Measurements from ENCODE around the gene CPNE4.
"Not testable (repeated sequence)": the region's sequence is repeated elsewhere in the genome, so short reads cannot be mapped to it uniquely, and the experiment has no call there.

CPNE4 gene

DNA sequence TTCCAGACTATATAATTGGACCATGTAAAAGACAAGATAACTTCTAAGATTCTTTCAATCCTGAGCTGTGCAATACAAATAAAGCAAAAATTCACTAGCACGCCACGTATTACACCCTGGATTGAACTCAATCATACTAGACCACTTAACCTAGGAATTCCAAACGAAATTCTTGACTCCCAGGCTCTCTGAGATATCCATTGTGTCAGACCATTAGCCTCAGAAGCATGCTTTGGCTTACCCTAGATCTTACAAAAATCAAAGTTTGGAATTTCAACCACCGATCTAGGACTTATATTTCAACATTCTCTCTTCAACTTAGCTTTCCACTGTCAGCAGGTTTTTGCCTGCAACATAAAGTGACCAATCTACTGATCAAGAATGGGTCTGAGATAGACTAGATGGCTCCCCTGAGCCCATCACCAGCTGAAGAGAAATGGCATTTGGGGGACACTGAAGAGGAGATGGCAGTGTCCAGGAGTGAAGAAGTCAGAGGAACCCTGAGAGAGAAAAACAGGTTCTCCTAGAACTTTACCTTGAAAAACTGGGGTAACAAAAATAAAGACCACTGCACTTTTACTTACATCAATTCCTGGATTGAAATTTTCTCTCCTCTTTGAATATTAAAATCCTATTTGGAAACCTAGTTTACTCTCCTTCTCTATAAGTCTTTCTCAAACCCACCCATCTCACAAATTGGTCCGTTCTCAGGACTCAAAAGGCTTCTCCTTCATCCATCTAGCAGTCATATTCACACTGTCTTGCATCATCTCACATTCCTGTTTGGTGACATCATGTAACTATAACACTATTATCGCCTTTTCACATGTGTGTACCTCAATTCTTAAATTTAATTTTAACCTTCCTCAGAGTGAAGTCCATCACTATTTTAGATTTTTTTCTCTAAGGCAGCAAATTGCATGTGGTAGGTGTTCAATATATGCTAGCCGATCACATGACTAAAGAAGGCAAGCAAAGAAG lies 18.5 kb downstream of the CPNE4 start:
- DNase-seq (ENCODE audit: low read depth): peak; percentile 27

DNA sequence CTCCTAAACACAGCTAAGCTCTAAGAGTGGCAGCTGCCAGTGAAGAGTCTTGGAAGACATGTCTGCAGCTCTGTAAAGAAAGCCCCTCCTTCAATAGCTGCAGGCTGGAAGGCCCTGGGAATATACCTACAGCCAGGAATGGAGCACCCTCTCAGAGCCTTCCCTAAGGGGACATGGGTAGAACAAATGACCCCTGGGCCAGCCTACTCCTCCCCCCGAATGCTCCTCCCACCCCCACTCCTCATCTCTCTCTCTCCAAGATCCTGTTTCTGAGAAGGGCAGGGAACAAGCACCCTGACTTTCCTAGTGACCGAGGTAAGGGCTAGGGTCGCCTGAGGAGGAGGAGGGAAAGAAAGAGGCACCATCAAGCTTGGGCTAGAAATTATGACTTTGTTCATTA lies 20.7 kb downstream of the CPNE4 start:
- DNase-seq (ENCODE audit: low read depth): no peak

GRCh38 chr3:132009241-132009640 lies 25.6 kb downstream of the CPNE4 start:
- no peak for DNase-seq (ENCODE audit: low read depth)

- DNase-seq (ENCODE audit: low read depth): no peak
These were observed 26.0 kb downstream of the CPNE4 start for GRCh38 chr3:132008837-132009236.

- DNase-seq (ENCODE audit: low read depth): no peak
These were observed 27.2 kb downstream of the CPNE4 start for GRCh38 chr3:132007617-132008016.

DNA sequence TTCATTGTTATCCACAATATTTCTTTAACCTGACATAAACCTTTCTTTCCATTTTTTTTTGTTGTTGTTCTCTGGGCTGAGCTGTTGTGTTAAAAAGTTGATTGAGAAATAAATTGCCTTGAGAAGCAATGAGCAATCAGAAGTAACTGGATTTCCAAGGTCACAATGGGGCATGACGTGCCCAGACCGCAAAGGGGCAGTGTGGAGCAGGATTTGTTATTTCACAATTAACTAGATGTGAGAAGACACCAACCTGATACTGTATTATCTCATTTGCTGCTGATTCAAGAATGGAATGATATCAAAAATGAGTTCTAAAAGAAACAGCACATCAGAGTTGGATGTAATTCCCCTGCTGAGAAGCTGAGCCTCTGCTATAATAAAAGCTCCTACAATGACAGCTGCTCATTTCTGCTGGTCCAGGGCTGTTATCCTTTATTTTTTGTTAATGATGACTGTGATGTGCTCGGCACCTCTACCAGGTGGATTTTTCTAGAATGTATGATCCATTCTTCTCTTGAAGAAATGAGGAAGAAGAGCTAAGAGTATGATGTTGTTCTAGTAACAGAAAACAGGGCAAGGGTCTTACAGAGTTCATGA lies 28.1 kb downstream of the CPNE4 start:
- DNase-seq (ENCODE audit: low read depth): peak; percentile 36

DNA sequence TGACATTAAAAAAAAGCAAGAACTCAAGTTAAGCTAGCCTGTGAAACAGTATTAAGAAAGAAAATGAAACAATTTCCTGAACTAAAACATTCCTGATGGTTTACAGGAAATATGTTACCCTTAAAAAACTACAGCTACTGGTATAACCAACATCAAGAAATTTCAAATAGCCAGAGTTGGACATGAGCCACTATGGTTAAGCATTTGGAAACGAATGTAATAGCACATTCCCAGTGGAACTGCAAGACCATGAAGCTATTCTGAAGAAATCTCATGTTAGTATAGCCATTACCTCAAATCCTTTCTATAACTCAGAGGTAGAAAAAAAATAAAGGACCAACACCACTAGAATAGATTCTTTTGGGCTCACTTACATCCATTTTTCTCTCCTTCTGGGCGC lies 30.2 kb downstream of the CPNE4 start:
- DNase-seq (ENCODE audit: low read depth): peak; percentile 43

DNA sequence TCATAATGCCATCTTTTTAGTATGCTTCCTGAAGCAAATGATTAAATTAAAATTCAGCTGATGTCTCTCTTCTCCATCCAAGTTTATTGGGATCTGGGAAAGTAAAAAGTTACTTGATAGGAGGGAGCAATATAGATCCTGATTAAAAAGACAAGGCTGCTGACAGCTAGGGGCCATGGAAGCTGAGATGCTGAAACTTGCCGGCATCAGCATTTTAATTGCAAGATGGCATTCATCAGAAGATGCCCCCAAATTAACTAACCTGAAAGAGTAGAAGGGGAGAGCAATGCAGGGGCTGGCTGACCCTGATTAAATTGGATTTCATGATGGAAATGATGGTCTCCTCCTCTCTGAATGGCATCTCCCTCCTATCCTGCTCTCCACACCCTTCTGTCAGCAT lies 31.1 kb downstream of the CPNE4 start:
- DNase-seq (ENCODE audit: low read depth): no peak

- no peak for DNase-seq (ENCODE audit: low read depth)
These were observed 32.8 kb downstream of the CPNE4 start for GRCh38 chr3:132001999-132002398.

- DNase-seq (ENCODE audit: low read depth): no peak
These were observed 33.8 kb downstream of the CPNE4 start for GRCh38 chr3:132001036-132001435.

GRCh38 chr3:131998027-131998426 lies 36.8 kb downstream of the CPNE4 start:
- no peak for DNase-seq (ENCODE audit: low read depth)

- DNase-seq (ENCODE audit: low read depth): peak; percentile 4
These were observed 38.9 kb downstream of the CPNE4 start for GRCh38 chr3:131995891-131996290.

- DNase-seq (ENCODE audit: low read depth): no peak
These were observed 45.5 kb downstream of the CPNE4 start for GRCh38 chr3:131989318-131989717.

DNA sequence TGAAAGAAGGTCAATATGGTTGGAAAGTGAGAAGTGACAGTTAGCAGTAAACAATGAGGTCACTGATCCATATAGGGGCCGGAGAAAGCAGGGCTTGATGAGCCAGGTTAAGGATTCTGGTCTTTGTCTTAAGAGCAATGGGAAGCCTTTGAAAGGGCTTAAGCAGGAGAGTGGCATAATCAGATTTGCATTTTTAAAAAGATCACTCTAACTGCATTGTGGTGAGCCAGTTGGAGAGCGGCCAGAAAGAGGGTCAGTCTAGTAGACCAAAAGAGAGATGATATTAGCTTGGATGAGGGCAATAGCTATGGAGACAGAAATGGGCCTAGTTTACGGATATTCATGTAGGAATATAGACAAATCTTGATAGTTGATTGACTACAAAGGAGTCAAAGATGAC lies 46.6 kb downstream of the CPNE4 start:
- DNase-seq (ENCODE audit: low read depth): no peak

GRCh38 chr3:131983689-131984088 lies 51.1 kb downstream of the CPNE4 start:
- no peak for DNase-seq (ENCODE audit: low read depth)

DNA sequence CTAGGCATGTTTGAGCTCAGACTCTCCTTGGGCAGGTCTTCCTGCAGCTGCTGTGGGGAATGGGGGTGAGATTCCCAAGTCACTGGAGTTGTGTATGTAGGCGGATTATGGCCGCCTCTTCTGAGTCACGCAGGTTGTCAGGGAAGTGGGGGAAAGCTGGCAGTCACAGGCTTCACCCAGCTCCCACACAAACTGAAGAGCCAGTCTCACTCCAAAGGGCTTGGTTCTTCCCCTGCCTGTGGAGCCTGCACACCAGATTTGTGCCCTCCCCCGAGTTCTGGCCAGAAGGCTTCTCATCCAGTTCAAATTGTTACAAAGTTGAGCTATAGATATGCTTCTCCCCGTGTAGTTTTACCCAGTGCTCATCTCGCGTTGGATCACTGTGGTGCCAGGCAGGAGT lies 53.5 kb downstream of the CPNE4 start:
- DNase-seq (ENCODE audit: low read depth): no peak

DNA sequence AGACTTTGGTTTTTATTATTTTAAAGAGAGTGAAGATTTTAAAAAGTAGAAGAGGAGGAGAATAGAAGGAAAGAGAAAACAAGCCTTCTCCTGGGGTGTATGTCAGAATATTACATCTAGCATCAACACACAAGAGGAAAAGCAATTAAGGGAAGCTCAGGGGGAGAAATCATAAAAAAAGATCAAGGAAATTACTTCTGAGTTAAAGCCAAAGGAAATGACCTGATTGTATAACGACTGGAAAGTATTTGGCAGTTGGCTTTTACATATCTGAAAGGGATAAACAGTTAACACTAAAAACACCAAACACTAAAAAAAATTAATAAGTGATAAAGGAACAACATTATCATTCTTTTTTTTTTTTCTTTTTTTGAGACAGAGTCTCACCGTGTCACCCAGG lies 58.4 kb downstream of the CPNE4 start:
- no peak for DNase-seq (ENCODE audit: low read depth)

GRCh38 chr3:131975047-131975446 lies 59.8 kb downstream of the CPNE4 start:
- DNase-seq (ENCODE audit: low read depth): no peak

- peak; percentile 6 for DNase-seq (ENCODE audit: low read depth)
These were observed 61.1 kb downstream of the CPNE4 start for GRCh38 chr3:131973731-131974130.

DNA sequence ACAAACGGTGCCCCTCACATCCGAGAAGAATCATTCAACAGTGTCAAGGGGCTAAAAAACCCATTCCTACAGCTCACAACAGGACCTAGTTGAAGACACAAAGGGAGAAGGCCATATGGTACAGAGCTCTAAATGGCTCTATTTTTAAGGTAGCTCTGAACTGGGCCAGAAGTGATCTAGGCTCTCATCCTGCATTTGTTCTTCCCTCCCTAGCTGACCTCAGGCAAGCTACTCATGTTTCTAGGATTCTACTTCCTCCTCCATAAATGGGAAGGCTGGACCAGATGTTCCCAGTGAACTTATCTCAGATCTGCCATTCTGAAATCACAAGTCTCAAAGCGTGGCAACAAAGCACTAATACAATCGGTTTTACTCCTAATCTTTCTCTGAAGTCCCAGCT lies 62.3 kb downstream of the CPNE4 start:
- DNase-seq (ENCODE audit: low read depth): no peak

- no peak for DNase-seq (ENCODE audit: low read depth)
These were observed 62.7 kb downstream of the CPNE4 start for GRCh38 chr3:131972091-131972490.

DNA sequence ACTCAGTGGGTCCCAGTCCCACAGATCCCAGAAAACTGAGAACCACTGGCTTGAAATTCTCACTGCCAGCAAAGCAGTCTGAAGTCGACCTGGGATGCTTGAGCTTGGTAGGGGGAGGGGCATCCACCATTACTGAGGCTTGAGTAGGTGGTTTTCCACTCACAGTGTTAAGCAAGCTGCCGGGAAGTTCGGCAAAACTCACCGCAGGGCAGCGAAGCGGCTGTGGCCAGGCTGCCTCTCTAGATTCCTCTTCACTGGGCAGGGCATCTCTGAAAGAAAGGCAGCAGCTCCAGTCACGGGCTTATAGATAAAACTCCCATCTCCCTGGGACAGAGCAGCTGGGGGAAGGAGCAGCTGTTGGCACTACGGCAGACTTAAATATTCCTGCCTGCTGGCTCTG lies 71.4 kb downstream of the CPNE4 start:
- DNase-seq (ENCODE audit: low read depth): not testable (repeated sequence)

- DNase-seq (ENCODE audit: low read depth): no peak
These were observed 71.8 kb downstream of the CPNE4 start for GRCh38 chr3:131962982-131963381.

- peak; percentile 11 for DNase-seq (ENCODE audit: low read depth)
These were observed 74.5 kb downstream of the CPNE4 start for GRCh38 chr3:131960324-131960723.
